T-helper 2 cell (primary cell): ENCODE data around the gene APC2.
A peak's percentile ranks its signal among the peaks of the same experiment; 100 is the strongest.

Experiments
- DNase-seq, 5 experiments: peaks; one replicate each; pipeline versions ENCODE4 v3.0.0 to v3.0.0-alpha.2; 2012 to 2022

Gene APC2

GRCh38 chr19:1447504-1447903, 2.4 kb upstream of the APC2 start:
- DNase-seq: no peak

DNA sequence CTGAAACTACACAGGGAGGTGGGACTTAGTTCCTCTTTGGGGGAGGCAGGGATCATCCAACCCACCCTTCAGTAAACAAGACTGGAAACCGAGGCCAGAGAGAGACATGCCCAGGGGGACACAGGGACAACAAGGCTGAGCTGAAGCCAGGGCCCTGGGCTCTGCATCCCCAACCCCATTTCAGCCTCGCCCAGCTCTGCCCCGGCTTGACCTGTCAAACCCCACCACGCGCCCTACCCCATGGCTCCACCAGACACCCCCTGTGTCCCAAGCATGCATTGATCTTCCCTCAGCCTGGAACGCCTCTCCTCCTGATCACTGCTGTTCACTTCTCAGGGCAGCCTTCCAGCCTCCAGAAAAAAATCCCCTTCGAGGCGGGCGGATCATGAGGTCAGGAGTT, 2.0 kb upstream of the APC2 start:
- DNase-seq: no peak

DNA sequence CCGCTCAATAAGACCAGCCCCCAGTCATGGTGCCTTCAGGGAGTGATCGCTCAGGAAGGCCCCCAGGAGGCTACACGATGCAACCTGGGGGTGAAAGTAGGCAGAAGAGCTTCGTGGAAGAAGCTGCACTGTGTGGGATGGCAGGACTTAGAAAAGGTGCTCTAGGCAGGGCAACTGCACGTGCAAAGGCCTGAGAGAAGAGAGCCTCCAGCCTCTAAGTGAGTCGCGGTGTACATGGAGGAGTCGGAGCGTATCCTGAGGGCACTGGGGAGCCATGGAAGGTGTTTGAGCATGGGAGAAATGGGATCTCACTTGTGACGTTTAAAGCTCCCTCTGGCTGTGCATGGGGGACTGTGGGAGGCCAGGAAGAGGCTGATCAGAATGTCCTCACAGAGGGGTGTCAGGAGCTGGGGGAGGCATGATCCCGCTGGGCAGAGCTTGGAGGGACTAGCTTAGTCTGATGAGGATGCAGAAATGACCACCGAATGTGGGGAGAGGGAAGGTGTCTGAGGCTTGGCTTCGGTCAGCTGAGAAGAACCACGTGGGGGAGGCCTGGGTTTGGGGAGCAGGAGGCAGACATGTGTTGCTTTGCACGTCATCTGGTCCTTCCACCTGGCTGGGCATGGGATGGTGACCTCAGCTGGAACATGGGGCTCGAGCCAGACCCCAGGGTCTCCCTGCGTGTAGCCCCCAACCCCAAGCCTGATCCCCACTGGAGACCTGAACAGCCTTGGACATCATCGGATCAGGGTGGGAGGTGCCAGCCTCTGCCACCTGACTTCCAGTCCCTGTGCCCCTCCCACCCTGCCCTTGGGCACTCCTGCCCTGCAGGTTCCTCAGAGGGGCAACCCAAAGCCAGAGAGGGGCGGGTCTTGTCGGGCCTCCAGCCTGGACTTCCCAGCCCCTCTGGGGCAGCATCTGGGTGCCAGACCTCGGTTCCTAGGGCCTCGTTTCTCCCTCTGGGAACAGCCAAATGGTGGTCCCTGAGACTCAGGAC, 1.1 kb downstream of the APC2 start:
- DNase-seq: no peak

- no peak for DNase-seq
Observed at GRCh38 chr19:1451916-1452801, 2.2 kb downstream of the APC2 start.

- DNase-seq: no peak
Observed at GRCh38 chr19:1452802-1453524, 3.0 kb downstream of the APC2 start.

GRCh38 chr19:1453525-1454364, 3.8 kb downstream of the APC2 start:
- no peak for DNase-seq

- no peak for DNase-seq
Observed at GRCh38 chr19:1455002-1455335, 5.0 kb downstream of the APC2 start.

- peak in 4 of 5 experiments; percentile 29 to 63 (median 52) for DNase-seq
Observed at GRCh38 chr19:1455336-1456120, 5.6 kb downstream of the APC2 start.

DNA sequence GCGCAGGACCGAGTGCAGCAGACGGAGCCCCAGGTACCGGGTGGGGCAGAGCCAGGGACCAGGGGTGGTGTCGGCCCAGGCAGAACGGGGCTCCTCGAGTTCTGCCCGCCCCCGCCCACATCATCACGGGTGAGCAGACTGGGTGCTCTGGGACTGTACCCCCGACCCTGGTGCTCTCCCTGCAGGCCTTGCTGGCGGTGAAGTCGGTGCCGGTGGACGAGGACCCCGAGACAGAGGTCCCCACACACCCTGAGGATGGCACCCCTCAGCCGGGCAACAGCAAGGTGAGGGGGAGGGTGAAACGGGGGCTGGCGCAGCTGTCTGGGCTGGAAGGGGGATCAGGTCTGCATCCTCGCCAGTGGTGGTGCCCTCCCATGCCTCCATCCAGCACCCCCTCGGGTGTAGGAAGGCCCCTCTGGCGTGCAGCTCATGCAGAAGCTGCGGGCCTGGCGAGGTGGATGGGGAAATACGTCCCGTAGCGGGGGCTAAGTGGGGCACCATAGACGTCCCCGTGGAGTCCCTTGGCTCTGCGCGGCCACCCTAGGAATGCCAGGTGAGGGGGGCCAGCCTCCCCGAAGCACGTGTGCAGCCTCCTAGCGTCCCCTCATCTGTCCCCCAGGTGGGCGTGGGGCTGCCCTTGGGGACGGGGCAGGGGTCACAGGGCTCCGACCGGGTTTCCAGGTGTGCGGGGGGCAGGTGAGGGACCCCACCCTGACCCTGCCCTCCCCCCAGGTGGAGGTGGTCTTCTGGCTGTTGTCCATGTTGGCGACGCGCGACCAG, 6.4 kb downstream of the APC2 start:
- DNase-seq: no peak

DNA sequence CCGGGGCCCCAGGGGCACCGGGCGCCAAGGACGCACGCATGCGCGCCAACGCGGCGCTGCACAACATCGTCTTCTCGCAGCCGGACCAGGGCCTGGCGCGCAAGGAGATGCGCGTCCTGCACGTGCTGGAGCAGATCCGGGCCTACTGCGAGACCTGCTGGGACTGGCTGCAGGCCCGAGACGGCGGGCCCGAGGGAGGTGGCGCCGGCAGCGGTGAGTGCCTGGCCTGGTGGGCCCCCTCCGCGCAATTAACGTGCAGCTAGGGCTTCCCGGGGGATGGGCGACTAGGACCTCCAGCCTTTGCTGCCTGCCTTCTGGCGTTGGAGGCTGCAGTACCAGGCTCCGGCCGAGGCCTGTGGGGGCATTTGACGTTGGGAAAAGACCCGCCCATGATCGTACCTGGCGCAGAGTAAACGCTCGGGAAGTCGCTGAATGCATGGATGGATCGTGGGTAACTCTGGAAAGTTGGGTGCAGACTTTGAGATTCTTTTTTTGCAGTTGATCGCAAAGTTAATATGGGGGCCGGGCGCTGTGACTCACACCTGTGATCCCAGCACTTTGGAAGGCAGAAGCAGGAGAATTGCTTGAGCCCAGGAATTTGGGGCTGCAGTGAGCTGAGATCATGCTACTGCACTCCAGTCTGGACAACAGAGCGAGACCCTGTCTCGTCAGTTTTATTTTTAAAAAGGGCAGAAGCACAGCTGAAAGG, 7.3 kb downstream of the APC2 start:
- no peak for DNase-seq

- no peak for DNase-seq
Observed at GRCh38 chr19:1457892-1458291, 8.0 kb downstream of the APC2 start.

- no peak for DNase-seq
Observed at GRCh38 chr19:1459479-1459878, 9.6 kb downstream of the APC2 start.

DNA sequence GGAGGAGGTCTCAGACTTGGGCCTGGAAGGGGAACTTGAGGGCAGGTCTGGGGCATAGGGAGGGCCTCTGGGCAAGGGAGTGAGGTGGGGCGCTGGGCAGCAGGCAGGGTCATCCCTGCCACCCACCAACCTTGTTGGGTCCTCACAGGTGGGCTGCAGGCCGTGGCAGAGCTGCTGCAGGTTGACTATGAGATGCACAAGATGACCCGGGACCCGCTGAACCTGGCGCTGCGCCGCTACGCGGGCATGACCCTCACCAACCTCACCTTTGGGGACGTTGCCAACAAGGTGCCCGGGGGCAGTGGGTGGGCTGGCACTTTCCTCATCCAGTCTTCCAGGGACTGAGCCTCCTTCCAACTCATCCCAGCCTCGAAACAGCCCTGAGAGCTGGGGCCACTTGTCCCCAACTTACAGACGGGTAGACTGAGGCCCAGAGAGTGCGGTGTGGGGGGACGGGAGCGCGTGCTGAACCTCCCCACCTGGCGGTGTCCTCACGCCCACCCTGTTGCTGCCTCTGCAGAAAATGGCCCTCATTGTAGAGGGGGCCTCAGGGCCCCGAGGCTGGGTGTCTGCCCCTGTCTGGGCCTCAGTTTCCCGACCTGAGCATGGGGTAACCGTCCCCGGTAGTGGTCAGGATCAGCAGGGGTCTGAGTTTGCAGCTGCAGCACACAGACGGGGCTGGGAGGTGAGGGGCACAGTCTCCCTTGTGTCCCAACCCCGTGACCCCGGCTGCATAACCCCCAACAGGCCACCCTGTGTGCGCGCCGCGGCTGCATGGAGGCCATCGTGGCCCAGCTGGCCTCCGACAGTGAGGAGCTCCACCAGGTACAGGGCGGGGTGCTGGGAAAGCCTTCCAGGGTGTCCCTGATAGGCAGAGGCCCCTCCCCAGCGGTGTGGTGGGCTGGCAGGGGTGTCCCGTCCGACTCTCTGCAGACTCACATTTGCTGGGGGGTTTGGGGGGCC, 10.4 kb downstream of the APC2 start:
- no peak for DNase-seq

GRCh38 chr19:1461862-1462261, 11.9 kb downstream of the APC2 start:
- no peak for DNase-seq

GRCh38 chr19:1465191-1466016, 15.5 kb downstream of the APC2 start:
- DNase-seq: peak in 2 of 5 experiments; percentile 31 to 53

- no peak for DNase-seq
Observed at GRCh38 chr19:1466018-1466460, 16.1 kb downstream of the APC2 start.

- DNase-seq: no peak
Observed at GRCh38 chr19:1466461-1467214, 16.7 kb downstream of the APC2 start.
